Ascending aorta (tissue), 2 donors: Measurements from ENCODE around the gene RALGAPB. TPM values are rescaled to one million over a fixed set of nuclear protein-coding genes. Genes with fewer than 3 reads are reported as not detected.
A peak's percentile ranks its signal among the peaks of the same experiment; 100 is the strongest.
"Not testable (repeated sequence)": the region's sequence is repeated elsewhere in the genome, so short reads cannot be mapped to it uniquely, and the experiment has no call there.

Experiments
- DNase-seq, 2 donors: peaks; one replicate each; pipeline ENCODE4 v3.0.0-alpha.2; 2019; ENCODE audit warnings: low spot score in 2 of 2
- H3K27ac ChIP-seq, 2 donors: fragments of 200-600 bp; sonication (generic); one replicate each; pipeline ENCODE4 v1.5.1; 2016 to 2017; ENCODE audit warnings: mild to moderate bottlenecking in 1 of 2
- H3K27me3 ChIP-seq: fragments of 200-600 bp; sonication (generic); one replicate; pipeline ENCODE4 v1.5.1; 2017
- H3K36me3 ChIP-seq, 2 donors: fragments of 200-600 bp; sonication (generic); one replicate each; pipeline ENCODE4 v1.5.1; 2016
- H3K4me1 ChIP-seq, 2 donors: fragments of 200-600 bp; sonication (generic); one replicate each; pipeline ENCODE4 v1.5.1; 2016 to 2017; ENCODE audit warnings: mild to moderate bottlenecking in 1 of 2
- H3K4me3 ChIP-seq, 2 donors: fragments of 200-600 bp; sonication (generic); one replicate each; pipeline ENCODE4 v1.5.1; 2016 to 2017; ENCODE audit warnings: mild to moderate bottlenecking in 1 of 2
- H3K9me3 ChIP-seq, 2 donors: fragments of 200-600 bp; sonication (generic); one replicate each; pipeline ENCODE4 v1.5.1; 2016
- CTCF ChIP-seq, 3 experiments: fragments of 200-600 bp in 2 of 3; fragments of 450-650 bp in 1 of 3; sonication (generic) in 2 of 3; IDR thresholded peaks; one replicate each; pipeline ENCODE4 v1.5.1; 2016 to 2019; ENCODE audit warnings: antibody characterized with exemption in 3 of 3, mild to moderate bottlenecking in 1 of 3, moderate library complexity in 1 of 3
- intact Hi-C: fragments of 100-400 bp; cut with DNase I; formaldehyde crosslinking; loops from one replicate; pipeline ENCODE4 v1.15.1; 2023
- total RNA-seq: library from RNA; depleted of rRNA; stranded (reverse); fragments of >200 nt; gene quantifications from one replicate; pipeline ENCODE4 v1.1.0, GENCODE V29; 2016

The RALGAPB gene
- total RNA-seq, 1 donor from 2014 or later: 19.4 TPM

- TF ChIP-seq CTCF (IDR thresholded peaks at IDR 0.05): no peak
These were observed 14.3 kb upstream of the RALGAPB start for GRCh38 chr20:38458314-38458713.

GRCh38 chr20:38460040-38460623 is 12.5 kb upstream of the RALGAPB start:
- intact Hi-C loops: no loop called here
- DNase-seq: no peak
- TF ChIP-seq CTCF (IDR thresholded peaks at IDR 0.05): no peak

More at GRCh38 chr20:38458314-38458713, 14.3 kb upstream of the RALGAPB start:
- Histone ChIP-seq H3K27me3 (no peaks in the 10 kb centered on the region), H3K4me3 (no peak overlapping the region), H3K27ac (no peak overlapping the region), H3K36me3 (no peaks in the 10 kb centered on the region), H3K4me1 (no peaks in the 10 kb centered on the region), H3K9me3 (no peaks in the 10 kb centered on the region)
- intact Hi-C loops: no loop called here
- DNase-seq: no peak

GRCh38 chr20:38460631-38461030 is 12.0 kb upstream of the RALGAPB start:
- H3K4me3 ChIP-seq, H3K4me1 ChIP-seq, DNase-seq, intact Hi-C loops, H3K27ac ChIP-seq, H3K27me3 ChIP-seq, H3K36me3 ChIP-seq, H3K9me3 ChIP-seq: not testable (repeated sequence)

More at GRCh38 chr20:38460040-38460623, 12.5 kb upstream of the RALGAPB start:
- Histone ChIP-seq H3K9me3 (no peaks in the 10 kb centered on the region), H3K27ac (no peak overlapping the region), H3K4me1 (no peaks in the 10 kb centered on the region), H3K36me3 (no peaks in the 10 kb centered on the region), H3K27me3 (no peaks in the 10 kb centered on the region), H3K4me3 (no peak overlapping the region)

GRCh38 chr20:38461167-38461566 is 11.5 kb upstream of the RALGAPB start:
- peak in 1 of 2 donors; percentile 7 for DNase-seq
- intact Hi-C loops, H3K27me3 ChIP-seq, H3K36me3 ChIP-seq, H3K4me1 ChIP-seq, H3K9me3 ChIP-seq, H3K4me3 ChIP-seq, H3K27ac ChIP-seq: not testable (repeated sequence)

GRCh38 chr20:38461569-38461968 is 11.1 kb upstream of the RALGAPB start:
- H3K9me3 ChIP-seq, H3K36me3 ChIP-seq, H3K27ac ChIP-seq, H3K4me1 ChIP-seq, H3K4me3 ChIP-seq, intact Hi-C loops, H3K27me3 ChIP-seq: not testable (repeated sequence)
- DNase-seq: peak in 1 of 2 donors; percentile 49

GRCh38 chr20:38466171-38466570 is 6.5 kb upstream of the RALGAPB start:
- no peak for TF ChIP-seq CTCF (IDR thresholded peaks at IDR 0.05)

GRCh38 chr20:38466983-38467382 is 5.7 kb upstream of the RALGAPB start:
- H3K36me3 ChIP-seq: no peaks in the 10 kb centered on the region
- no peak for DNase-seq
- no peak for TF ChIP-seq CTCF (IDR thresholded peaks at IDR 0.05)
- no peak overlapping the region for H3K4me3 ChIP-seq
- intact Hi-C loops: no loop called here
- H3K9me3 ChIP-seq: no peaks in the 10 kb centered on the region
- no peaks in the 10 kb centered on the region for H3K27me3 ChIP-seq
- H3K27ac ChIP-seq: no peak overlapping the region
- no peaks in the 10 kb centered on the region for H3K4me1 ChIP-seq

More at GRCh38 chr20:38466171-38466570, 6.5 kb upstream of the RALGAPB start:
- H3K27me3 ChIP-seq: no peaks in the 10 kb centered on the region
- no peaks in the 10 kb centered on the region for H3K9me3 ChIP-seq
- H3K27ac ChIP-seq: no peak overlapping the region
- no peaks in the 10 kb centered on the region for H3K4me1 ChIP-seq
- no peak for DNase-seq
- intact Hi-C loops: no loop called here
- no peaks in the 10 kb centered on the region for H3K36me3 ChIP-seq
- H3K4me3 ChIP-seq: no peak overlapping the region
